Measurements from ENCODE around the gene DIABLO. TPM values are rescaled to one million over a fixed set of nuclear protein-coding genes. Genes with fewer than 3 reads are reported as not detected.

DIABLO gene
- total and polyA plus RNA-seq, 12 donors = 18.1 to 68.6 (median 32.8) TPM

- intact Hi-C loops (cut with DNase I) = no loop called here
- 93 to 100% methylated on average over 1 of the region's 1 CpG for WGBS, 2 donors
- TF ChIP-seq CTCF (IDR thresholded peaks at IDR 0.05) = no peak
- H3K27ac ChIP-seq = peak overlapping the region in 1 of 10 donors; percentile 59
- no peaks in the 10 kb centered on the region for H3K4me1 ChIP-seq
- DNase-seq (no peak), ATAC-seq (no peak)
- H3K9me3 ChIP-seq = no peaks in the 10 kb centered on the region
- peak overlapping the region in 1 of 10 donors; percentile 34 for H3K4me3 ChIP-seq
- no peaks in the 10 kb centered on the region for H3K27me3 ChIP-seq
- peaks cover 0 to 87% (median 23%) of the 10 kb centered on the region in 9 donors for H3K36me3 ChIP-seq
Observed at GRCh38 chr12:122245553-122245952, 19.7 kb upstream of the DIABLO start.

- intact Hi-C loops (cut with DNase I) = no loop called here
- TF ChIP-seq CTCF (IDR thresholded peaks at IDR 0.05) = no peak
- H3K36me3 ChIP-seq = peaks cover 0 to 87% (median 17%) of the 10 kb centered on the region in 9 donors
- H3K4me3 ChIP-seq = peak overlapping the region in 1 of 10 donors; percentile 34
- 82 to 85% methylated on average over 11 of the region's 11 CpGs for WGBS, 2 donors
- no peaks in the 10 kb centered on the region for H3K9me3 ChIP-seq
- H3K4me1 ChIP-seq = no peaks in the 10 kb centered on the region
- no peaks in the 10 kb centered on the region for H3K27me3 ChIP-seq
- ATAC-seq (no peak), DNase-seq (no peak)
- H3K27ac ChIP-seq = peak overlapping the region in 1 of 10 donors; percentile 59
Observed at GRCh38 chr12:122244565-122245371, 18.9 kb upstream of the DIABLO start.

GRCh38 chr12:122243965-122244364 is 18.1 kb upstream of the DIABLO start:
- Histone ChIP-seq H3K4me1 (no peaks in the 10 kb centered on the region), H3K9me3 (no peaks in the 10 kb centered on the region), H3K27ac (peak overlapping the region in 1 of 10 donors; percentile 59), H3K27me3 (no peaks in the 10 kb centered on the region), H3K4me3 (peak overlapping the region in 1 of 10 donors; percentile 34), H3K36me3 (peaks cover 0 to 87% (median 10%) of the 10 kb centered on the region in 9 donors)
- ATAC-seq = no peak
- TF ChIP-seq CTCF (IDR thresholded peaks at IDR 0.05) = no peak
- intact Hi-C loops (cut with DNase I) = no loop called here
- WGBS, 2 donors = 79 to 80% methylated on average over 6 of the region's 6 CpGs
- no peak for DNase-seq

GRCh38 chr12:122238861-122239260 is 13.0 kb upstream of the DIABLO start:
- ATAC-seq = no peak
- Histone ChIP-seq H3K4me3 (no peak overlapping the region), H3K27me3 (no peaks in the 10 kb centered on the region), H3K4me1 (no peaks in the 10 kb centered on the region), H3K36me3 (peaks cover 0 to 97% (median 19%) of the 10 kb centered on the region in 9 donors), H3K27ac (no peak overlapping the region), H3K9me3 (no peaks in the 10 kb centered on the region)
- no peak for TF ChIP-seq CTCF (IDR thresholded peaks at IDR 0.05)
- intact Hi-C loops (cut with DNase I) = no loop called here
- whole genome bisulfite sequencing, 2 donors = 94% methylated on average over 5 of the region's 5 CpGs
- DNase-seq = no peak

Data from heart right ventricle (tissue), 16 donors.